GM10847 (cell line): Measurements from ENCODE around the gene SLC25A10.
A peak's percentile ranks its signal among the peaks of the same experiment; 100 is the strongest.

Source experiments
- POLR2A ChIP-seq: IDR thresholded peaks from 2 replicates; pipeline ENCODE4 v1.6.1; 2011; ENCODE audit not compliant: insufficient read length; ENCODE audit errors: extremely low read depth

Gene SLC25A10

DNA sequence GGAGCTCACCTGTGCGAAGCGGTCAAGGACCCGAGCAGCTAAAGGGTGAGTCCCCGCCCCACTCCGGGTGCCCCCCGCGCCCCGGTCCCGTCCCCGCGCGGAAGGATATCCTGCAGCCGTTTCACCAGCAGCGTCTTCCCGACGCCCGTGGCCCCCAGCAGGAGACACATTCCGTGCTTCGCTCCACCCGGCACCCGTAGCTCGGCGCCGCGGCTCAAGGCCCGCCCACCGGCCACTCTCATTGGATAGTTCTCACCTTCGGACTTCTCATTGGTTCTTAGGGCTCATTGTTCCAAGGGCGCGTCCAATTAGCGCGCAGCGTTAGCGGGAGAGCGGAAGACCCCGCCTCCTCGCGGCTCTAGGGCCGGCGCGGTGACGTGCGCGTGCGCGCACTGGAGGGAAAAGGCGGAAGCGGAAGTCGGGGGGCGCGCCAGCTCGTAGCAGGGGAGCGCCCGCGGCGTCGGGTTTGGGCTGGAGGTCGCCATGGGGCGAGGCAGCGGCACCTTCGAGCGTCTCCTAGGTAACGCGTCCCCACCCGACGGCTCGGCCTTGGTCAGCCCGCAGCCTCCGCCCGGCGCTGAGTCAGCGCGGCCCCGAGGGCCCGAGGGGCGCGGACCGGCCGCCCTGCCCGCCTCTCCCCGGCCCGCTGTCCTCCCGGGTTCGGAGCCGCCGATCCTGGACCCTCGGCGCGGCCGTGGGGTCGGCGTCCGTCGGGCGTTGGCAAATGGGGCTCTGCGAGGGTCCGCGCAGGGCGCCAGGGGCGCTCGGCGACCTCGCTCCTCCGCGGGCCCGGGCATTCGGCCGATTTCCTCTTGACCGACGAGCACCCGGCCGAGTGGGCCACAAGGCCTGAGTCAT, 28.3 kb upstream of the SLC25A10 start, which contains the start of the genes ARL16 and HGS:
Gene ARL16, minus strand, starts transcription at position 214 of the 858 bp plus-strand sequence. Its CDS starts 44 bp downstream, at position 170.
Gene HGS, plus strand, starts transcription at position 428 of the 858 bp plus-strand sequence. Its CDS starts 56 bp downstream, at position 484.
- peak; percentile 73 for TF ChIP-seq POLR2A

DNA sequence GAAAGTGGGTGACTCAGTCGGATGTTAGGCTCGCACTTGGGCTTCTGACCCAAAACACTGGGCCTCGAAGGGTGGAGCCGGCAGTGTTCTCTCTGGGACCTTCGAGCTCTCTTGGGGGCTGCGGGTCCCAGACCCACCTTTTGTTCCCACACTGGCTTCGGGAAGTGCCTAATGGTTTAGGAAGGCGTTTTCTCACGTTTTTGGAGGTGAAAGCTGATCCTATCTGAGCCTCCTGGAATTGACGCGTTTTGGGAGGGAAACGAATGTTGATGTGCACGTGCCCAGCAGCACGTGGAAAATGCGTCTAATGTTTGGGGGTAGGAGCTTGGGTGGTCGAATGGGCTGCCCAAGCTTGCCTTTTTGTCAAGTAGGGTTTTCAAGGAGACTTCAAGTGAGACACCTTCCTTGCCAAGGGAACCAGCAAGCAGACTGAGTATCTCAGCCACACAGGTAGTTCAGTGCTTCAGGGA, 27.6 kb upstream of the SLC25A10 start:
- TF ChIP-seq POLR2A = no peak

DNA sequence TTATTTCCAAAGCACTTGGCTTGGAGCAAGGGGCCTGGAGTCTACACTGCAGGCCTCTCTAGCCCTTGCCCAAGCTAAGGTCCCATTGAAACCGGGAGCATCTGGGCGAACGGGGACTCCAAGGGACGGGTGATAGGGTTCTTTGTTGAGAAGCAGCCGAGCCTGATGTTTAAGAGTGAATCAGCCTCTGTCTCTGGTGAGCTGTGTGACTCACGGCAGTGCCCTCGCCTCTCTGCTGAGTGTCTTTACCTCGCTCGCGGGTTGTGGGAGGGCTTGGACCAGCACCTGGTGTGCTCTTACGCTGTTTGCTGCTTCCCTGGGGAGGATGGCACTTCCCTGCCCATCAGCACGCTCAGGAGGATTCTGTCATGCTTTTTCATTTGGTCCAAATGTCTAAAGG, 27.0 kb upstream of the SLC25A10 start:
- no peak for TF ChIP-seq POLR2A

DNA sequence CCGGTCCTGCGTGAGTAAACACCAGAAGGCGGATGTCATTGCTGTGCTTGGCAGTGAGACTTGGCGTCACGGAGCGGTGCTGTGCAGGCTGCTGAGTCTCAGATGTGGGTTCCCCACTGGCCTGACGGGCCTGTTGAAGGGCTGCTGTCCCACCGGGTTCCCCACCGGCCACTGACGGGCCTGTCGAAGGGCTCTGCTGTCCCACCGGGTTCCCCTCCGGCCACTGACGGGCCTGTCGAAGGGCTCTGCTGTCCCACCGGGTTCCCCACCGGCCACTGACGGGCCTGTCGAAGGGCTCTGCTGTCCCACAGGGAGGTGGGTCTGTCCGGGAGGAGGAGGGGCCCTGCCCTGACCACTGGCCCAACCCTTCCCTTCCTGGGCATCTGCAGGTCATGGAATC, 25.5 kb upstream of the SLC25A10 start:
- no peak for TF ChIP-seq POLR2A

DNA sequence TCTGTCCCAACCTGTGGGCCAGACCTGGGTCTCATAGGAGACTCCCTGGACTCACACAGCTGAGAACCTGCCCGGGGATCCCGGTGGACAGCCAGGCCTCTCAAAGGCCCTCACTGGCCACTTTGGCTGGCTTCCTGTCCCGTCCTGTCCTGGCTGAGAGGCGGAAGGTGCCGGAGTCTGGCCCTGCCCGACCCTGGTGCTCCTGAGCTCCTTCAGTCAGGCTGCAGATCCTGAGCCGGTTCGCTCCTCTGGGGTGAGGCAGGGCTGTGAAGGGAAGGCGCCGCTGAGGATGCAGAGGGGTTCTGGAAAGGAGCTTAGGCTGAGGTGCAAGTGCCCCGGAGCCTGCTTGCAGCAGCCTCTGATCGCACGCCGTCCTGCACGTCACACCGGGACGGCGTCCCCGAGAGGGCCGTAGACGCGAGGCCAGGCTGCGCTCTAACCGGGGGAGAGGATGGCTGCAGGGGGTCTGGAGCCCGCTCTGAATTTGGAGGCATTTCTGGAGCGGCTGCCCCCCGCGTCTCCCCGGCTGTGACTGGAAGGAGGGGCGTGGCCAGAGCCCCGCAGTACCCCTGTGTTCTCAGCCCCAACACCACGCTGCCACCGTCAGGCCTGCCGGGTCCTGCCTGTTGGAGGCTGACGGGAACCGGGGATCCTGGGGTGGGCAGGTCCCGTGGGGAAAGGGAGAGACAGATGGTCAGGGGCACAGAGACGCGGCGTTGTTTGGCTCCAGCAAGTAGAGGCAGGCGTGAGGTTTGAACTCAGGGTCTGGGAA, 24.1 kb upstream of the SLC25A10 start:
- no peak for TF ChIP-seq POLR2A

DNA sequence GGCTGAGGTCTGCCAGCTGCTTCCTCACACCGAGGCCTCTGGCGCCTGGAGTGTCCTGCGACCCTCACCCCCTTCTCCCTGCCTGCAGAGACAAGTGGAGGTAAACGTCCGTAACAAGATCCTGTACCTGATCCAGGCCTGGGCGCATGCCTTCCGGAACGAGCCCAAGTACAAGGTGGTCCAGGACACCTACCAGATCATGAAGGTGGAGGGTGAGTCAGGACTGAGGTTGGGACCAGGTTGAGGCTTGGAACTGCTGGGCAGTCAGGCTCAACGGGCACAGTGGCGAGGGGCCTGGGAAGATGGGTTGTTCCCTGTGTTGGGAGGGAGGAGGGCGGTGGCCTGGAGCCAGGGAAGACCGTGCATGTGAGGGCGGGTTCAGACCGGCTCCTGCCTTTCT, 23.5 kb upstream of the SLC25A10 start:
- no peak for TF ChIP-seq POLR2A

DNA sequence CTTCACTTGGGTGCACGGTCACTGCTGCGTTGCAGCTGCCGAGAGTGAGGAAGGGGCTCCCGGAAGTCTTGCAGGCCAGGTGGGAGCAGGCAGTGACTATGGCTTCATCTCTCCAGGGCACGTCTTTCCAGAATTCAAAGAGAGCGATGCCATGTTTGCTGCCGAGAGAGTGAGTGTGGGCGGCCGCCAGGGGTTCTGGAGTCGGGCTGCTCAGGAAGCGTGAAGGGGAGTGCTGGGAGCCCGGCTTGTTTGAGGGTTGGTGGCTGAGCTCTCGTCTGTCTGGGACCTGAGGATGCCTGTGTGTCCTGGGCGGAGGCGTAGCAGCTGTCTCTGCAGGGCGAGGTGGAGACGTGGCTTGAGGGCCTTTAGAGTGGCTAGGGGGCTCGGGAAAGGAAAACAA, 22.0 kb upstream of the SLC25A10 start:
- no peak for TF ChIP-seq POLR2A

DNA sequence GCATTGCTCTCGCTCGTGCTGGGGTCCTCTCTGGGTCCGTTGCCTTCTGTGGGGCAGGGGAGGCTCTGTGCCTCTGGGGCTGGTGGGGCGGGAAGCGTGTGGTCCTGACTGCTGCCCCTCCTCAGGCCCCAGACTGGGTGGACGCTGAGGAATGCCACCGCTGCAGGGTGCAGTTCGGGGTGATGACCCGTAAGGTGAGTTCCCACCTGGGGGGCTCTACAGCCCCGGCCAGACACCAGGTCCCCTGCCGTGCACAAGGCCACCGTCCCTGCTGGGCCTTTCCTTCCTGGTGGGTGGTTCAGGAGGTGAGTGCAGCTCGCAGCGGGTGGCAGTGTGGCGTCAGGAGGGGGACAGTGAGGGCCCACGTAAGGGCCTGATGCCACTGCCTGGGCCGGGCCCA, 21.5 kb upstream of the SLC25A10 start:
- TF ChIP-seq POLR2A = no peak

DNA sequence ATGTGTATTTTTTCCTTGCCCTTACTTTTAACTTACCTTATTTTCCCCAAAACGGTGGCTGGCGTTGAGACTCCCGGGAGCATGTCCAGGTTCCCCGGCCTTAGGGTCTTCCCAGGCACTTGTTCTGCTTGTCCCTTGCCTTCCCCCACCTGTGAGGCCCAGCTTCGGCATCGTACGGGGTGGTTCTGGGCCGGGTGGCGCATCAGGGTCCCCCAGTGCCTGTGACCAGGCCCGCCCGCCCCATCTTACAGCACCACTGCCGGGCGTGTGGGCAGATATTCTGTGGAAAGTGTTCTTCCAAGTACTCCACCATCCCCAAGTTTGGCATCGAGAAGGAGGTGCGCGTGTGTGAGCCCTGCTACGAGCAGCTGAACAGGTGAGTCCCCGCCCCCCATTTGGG, 20.9 kb upstream of the SLC25A10 start:
- no peak for TF ChIP-seq POLR2A

DNA sequence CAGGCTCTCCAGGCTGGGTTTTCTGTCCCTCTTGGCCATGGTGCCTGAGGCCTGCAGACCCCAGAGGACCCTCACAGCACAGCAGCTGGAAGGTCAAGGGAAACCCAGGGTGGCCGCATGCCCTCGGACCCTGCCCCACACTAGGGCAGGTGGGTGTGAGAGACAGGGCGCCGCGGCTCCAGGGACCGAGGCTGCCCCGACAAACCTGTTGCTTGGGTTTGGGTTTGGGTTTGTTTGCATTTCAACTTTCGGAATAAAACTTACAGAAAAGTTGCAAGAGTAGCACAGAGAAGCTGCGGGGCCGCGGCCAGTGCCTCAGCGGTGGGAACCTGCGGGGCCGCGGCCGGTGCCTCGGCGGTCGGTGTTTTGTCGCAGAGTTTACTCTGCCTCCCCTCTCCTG, 20.5 kb upstream of the SLC25A10 start:
- TF ChIP-seq POLR2A = no peak

DNA sequence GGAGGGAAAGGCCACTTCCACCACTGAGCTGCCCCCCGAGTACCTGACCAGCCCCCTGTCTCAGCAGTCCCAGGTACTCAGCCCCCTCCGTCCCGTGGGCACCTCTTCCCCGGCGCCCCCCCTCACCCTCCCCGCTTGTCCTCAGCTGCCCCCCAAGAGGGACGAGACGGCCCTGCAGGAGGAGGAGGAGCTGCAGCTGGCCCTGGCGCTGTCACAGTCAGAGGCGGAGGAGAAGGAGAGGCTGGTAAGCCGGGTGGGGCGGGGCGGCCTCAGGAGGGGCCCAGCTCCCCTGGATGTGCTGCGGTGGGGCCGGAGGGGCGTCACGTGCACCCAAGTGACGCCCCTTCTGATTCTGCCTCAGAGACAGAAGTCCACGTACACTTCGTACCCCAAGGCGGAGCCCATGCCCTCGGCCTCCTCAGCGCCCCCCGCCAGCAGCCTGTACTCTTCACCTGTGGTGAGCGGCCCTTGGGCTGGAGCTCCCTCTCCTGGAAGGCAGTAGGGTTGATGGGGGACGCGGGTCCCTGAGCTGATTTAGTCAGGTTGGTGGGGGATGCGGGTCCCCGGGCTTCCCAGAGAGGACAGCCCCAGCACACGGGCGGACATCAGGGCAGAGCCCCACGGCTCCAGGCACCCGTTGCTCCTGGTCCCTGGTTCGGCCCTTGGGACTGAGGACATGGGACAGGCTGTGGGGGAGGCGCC, 18.4 kb upstream of the SLC25A10 start:
- TF ChIP-seq POLR2A = no peak

DNA sequence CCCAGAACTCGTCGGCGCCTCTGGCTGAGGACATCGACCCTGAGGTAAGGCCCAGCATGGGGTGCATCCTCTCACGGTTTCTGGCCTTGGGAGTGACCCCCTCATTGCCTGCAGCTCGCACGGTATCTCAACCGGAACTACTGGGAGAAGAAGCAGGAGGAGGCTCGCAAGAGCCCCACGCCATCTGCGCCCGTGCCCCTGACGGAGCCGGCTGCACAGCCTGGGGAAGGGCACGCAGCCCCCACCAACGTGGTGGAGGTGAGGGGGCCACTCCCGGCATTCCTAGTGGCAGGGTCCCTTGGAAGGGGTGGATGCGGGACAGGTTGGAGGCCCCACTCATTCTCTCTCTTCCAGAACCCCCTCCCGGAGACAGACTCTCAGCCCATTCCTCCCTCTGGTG, 17.3 kb upstream of the SLC25A10 start:
- TF ChIP-seq POLR2A = no peak

DNA sequence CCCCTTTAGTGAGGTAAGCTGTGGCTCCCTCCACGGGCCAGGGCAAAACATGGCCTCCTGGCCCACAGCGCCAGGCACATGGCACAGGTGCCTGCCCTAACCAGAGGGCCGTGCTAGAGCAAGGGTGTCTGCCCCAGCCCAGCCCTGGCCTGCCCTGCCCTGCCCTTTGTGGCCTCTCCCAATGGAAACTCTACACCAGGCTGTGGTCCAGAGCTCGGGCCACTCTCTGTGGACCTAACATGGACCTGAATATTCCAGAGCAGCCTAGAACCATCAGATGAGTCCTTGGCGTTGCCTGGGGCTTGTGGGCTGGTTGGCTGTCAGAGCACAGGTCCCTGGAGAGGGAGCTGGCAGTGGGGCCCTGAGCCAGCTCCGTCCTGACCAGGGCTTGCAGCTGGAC, 16.9 kb upstream of the SLC25A10 start:
- TF ChIP-seq POLR2A = no peak

DNA sequence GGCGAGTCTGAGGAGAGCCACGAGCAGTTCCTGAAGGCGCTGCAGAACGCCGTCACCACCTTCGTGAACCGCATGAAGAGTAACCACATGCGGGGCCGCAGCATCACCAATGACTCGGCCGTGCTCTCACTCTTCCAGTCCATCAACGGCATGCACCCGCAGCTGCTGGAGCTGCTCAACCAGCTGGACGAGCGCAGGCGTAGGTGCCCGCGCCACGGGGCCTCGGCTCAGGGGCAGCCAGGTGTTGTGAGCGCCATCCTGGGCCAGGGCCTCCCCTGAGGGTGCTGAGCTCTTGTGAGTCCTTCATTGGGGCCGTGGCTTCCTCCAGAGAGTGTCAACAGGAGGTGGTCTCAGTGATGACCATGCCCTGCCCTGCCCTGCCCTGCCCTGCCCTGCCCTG, 16.3 kb upstream of the SLC25A10 start:
- TF ChIP-seq POLR2A = no peak

DNA sequence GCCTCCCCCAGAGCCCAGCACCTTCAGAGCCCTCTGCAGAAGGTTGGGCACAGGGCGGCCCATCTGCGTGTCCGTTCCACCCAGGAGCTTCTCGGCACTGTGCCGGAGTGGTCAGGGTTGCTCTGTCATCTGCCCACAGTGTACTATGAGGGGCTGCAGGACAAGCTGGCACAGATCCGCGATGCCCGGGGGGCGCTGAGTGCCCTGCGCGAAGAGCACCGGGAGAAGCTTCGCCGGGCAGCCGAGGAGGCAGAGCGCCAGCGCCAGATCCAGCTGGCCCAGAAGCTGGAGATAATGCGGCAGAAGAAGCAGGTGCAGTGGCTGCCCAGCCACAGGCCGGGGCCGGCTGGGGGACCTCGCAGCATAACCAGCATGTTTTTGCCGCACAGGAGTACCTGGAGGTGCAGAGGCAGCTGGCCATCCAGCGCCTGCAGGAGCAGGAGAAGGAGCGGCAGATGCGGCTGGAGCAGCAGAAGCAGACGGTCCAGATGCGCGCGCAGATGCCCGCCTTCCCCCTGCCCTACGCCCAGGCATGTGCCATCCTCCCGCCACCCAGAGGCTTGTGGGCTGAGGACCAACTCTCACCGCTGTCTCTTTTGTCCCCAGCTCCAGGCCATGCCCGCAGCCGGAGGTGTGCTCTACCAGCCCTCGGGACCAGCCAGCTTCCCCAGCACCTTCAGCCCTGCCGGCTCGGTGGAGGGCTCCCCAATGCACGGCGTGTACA, 15.7 kb upstream of the SLC25A10 start:
- TF ChIP-seq POLR2A = no peak
